Colonic mucosa (tissue), 4 donors: ENCODE measurements around the gene CPLX1. TPM values are rescaled to one million over a fixed set of nuclear protein-coding genes. Genes with fewer than 3 reads are reported as not detected.

Experiments used
- DNase-seq: peaks from one replicate; pipeline ENCODE4 v3.0.0-alpha.2; 2020
- H3K27ac ChIP-seq: fragments of 200-600 bp; one replicate; pipeline ENCODE4 v1.8.0; 2021
- H3K27me3 ChIP-seq: fragments of 200-600 bp; one replicate; pipeline ENCODE4 v1.8.0; 2021
- H3K36me3 ChIP-seq: fragments of 200-600 bp; one replicate; pipeline ENCODE4 v1.8.0; 2021
- H3K4me1 ChIP-seq: fragments of 200-600 bp; one replicate; pipeline ENCODE4 v1.8.0; 2021; ENCODE audit warnings: mild to moderate bottlenecking
- H3K4me3 ChIP-seq: fragments of 200-600 bp; one replicate; pipeline ENCODE4 v1.8.0; 2021
- H3K9ac ChIP-seq, 2 donors: one replicate each; pipeline ENCODE4 v1.7.0; 2013; ENCODE audit warnings: control low read depth in 2 of 2, low read depth in 2 of 2, low read length in 2 of 2
- H3K9me3 ChIP-seq: fragments of 200-600 bp; one replicate; pipeline ENCODE4 v1.8.0; 2021
- CTCF ChIP-seq: fragments of 200-600 bp; IDR thresholded peaks from one replicate; pipeline ENCODE4 v1.8.0; 2022; ENCODE audit warnings: antibody characterized with exemption, mild to moderate bottlenecking
- intact Hi-C: fragments of 100-400 bp; cut with DNase I; formaldehyde crosslinking; loops from one replicate; pipeline ENCODE4 v1.14.1; 2022
- total RNA-seq, 2 donors: library from RNA; stranded (reverse); fragmentation: NEBNext Ultra II Directional in 1 of 2; extraction: Animal tissue kit (Norgen Biotek cat#: 25700) in 1 of 2; gene quantifications; one replicate each; pipeline ENCODE4 v1.2.1, GENCODE V29; 2021
- donor health status: healthy.
- donor health status: DM: no; HTN: no; CAD: no.
- donor health status: DM: no; HTN: no; CAD: no.

The CPLX1 gene
- total RNA-seq, 2 donors from 2014 or later, result 2.7 to 16.5 TPM

- Histone ChIP-seq H3K36me3 (no peaks in the 10 kb centered on the region), H3K27me3 (no peaks in the 10 kb centered on the region), H3K4me1 (no peaks in the 10 kb centered on the region), H3K9ac (no peak overlapping the region), H3K9me3 (no peaks in the 10 kb centered on the region), H3K4me3 (no peak overlapping the region), H3K27ac (no peak overlapping the region)
- intact Hi-C loops, result no loop called here
- DNase-seq, result no peak
- no peak for TF ChIP-seq CTCF
Observed at GRCh38 chr4:748461-748860, 77.5 kb downstream of the CPLX1 start.

GRCh38 chr4:747546-748170, 78.3 kb downstream of the CPLX1 start:
- DNase-seq, result no peak
- Histone ChIP-seq H3K27ac (no peak overlapping the region), H3K4me1 (no peaks in the 10 kb centered on the region), H3K9me3 (no peaks in the 10 kb centered on the region), H3K9ac (no peak overlapping the region), H3K4me3 (no peak overlapping the region), H3K27me3 (no peaks in the 10 kb centered on the region), H3K36me3 (no peaks in the 10 kb centered on the region)
- intact Hi-C loops, result no loop called here
- no peak for TF ChIP-seq CTCF

GRCh38 chr4:744212-744841, 81.6 kb downstream of the CPLX1 start:
- Histone ChIP-seq H3K36me3 (no peaks in the 10 kb centered on the region), H3K4me1 (no peaks in the 10 kb centered on the region), H3K4me3 (no peak overlapping the region), H3K27me3 (no peaks in the 10 kb centered on the region), H3K9ac (no peak overlapping the region), H3K27ac (no peak overlapping the region), H3K9me3 (no peaks in the 10 kb centered on the region)
- TF ChIP-seq CTCF, result no peak
- intact Hi-C loops, result no loop called here
- no peak for DNase-seq

GRCh38 chr4:743463-744211, 82.3 kb downstream of the CPLX1 start:
- H3K9me3 ChIP-seq, result no peaks in the 10 kb centered on the region
- no peak overlapping the region for H3K4me3 ChIP-seq
- no peaks in the 10 kb centered on the region for H3K36me3 ChIP-seq
- H3K27ac ChIP-seq, result no peak overlapping the region
- H3K9ac ChIP-seq, result no peak overlapping the region
- intact Hi-C loops, result no loop called here
- no peaks in the 10 kb centered on the region for H3K4me1 ChIP-seq
- no peak for DNase-seq
- TF ChIP-seq CTCF, result no peak
- H3K27me3 ChIP-seq, result no peaks in the 10 kb centered on the region

- no peaks in the 10 kb centered on the region for H3K9me3 ChIP-seq
- no peaks in the 10 kb centered on the region for H3K4me1 ChIP-seq
- TF ChIP-seq CTCF, result peak; percentile 91
- H3K36me3 ChIP-seq, result no peaks in the 10 kb centered on the region
- intact Hi-C loops, result no loop called here
- DNase-seq, result peak; percentile 77
- H3K27me3 ChIP-seq, result no peaks in the 10 kb centered on the region
- no peak overlapping the region for H3K4me3 ChIP-seq
- H3K9ac ChIP-seq, result no peak overlapping the region
- H3K27ac ChIP-seq, result no peak overlapping the region
Observed at GRCh38 chr4:742742-743311, 83.1 kb downstream of the CPLX1 start.
